Thoracic aorta (tissue), 2 donors: ENCODE measurements around the gene CRIP2. TPM values are rescaled to one million over a fixed set of nuclear protein-coding genes. Genes with fewer than 3 reads are reported as not detected.

Source experiments
- ATAC-seq: fragments of 150-250 bp; one replicate; pipeline ENCODE4 v1.8.0; 2017; ENCODE audit warnings: low read depth; ENCODE audit not compliant: insufficient number of reproducible peaks, low FRiP score
- DNase-seq: peaks from one replicate; pipeline ENCODE4 v3.0.0-alpha.2; 2020; ENCODE audit warnings: low spot score
- H3K27ac ChIP-seq, 2 donors: fragments of 200-600 bp; sonication (generic); 1 replicate in 1 of 2; 2 replicates in 1 of 2; pipeline ENCODE4 v1.5.1; 2016; ENCODE audit warnings: mild to moderate bottlenecking in 2 of 2, moderate library complexity in 2 of 2
- H3K27me3 ChIP-seq: fragments of 200-600 bp; sonication (generic); replicated peaks from 2 replicates; pipeline ENCODE4 v1.6.0; 2016; ENCODE audit warnings: mild to moderate bottlenecking; ENCODE audit not compliant: insufficient read depth
- H3K36me3 ChIP-seq: fragments of 200-600 bp; sonication (generic); one replicate; pipeline ENCODE4 v1.5.1; 2016
- H3K4me1 ChIP-seq, 2 donors: fragments of 200-600 bp; sonication (generic); 1 replicate in 1 of 2; 2 replicates in 1 of 2; pipeline versions ENCODE4 v1.5.1 to v1.6.0; 2016; ENCODE audit warnings: low read depth in 2 of 2, mild to moderate bottlenecking in 1 of 2; ENCODE audit not compliant: control insufficient read depth in 1 of 2
- H3K4me3 ChIP-seq: fragments of 200-600 bp; sonication (generic); 2 replicates; pipeline ENCODE4 v1.5.1; 2016; ENCODE audit warnings: mild to moderate bottlenecking
- H3K9me3 ChIP-seq: fragments of 200-600 bp; sonication (generic); 2 replicates; pipeline ENCODE4 v1.5.1; 2016
- total RNA-seq, 2 donors: library from RNA; depleted of rRNA; stranded (reverse); fragments of >200 nt; gene quantifications; one replicate each; pipeline versions ENCODE4 v1.1.0 to v1.2.3, GENCODE V29; 2016
- TF ChIP-seq, protein P1 (sequence below): fragments of 200-600 bp; sonication (generic); IDR thresholded peaks from one replicate; pipeline ENCODE4 v1.5.1; 2019; ENCODE audit warnings: antibody characterized with exemption

CRIP2 gene
- total RNA-seq, 2 donors from 2014 or later = 307 to 748 TPM

DNA sequence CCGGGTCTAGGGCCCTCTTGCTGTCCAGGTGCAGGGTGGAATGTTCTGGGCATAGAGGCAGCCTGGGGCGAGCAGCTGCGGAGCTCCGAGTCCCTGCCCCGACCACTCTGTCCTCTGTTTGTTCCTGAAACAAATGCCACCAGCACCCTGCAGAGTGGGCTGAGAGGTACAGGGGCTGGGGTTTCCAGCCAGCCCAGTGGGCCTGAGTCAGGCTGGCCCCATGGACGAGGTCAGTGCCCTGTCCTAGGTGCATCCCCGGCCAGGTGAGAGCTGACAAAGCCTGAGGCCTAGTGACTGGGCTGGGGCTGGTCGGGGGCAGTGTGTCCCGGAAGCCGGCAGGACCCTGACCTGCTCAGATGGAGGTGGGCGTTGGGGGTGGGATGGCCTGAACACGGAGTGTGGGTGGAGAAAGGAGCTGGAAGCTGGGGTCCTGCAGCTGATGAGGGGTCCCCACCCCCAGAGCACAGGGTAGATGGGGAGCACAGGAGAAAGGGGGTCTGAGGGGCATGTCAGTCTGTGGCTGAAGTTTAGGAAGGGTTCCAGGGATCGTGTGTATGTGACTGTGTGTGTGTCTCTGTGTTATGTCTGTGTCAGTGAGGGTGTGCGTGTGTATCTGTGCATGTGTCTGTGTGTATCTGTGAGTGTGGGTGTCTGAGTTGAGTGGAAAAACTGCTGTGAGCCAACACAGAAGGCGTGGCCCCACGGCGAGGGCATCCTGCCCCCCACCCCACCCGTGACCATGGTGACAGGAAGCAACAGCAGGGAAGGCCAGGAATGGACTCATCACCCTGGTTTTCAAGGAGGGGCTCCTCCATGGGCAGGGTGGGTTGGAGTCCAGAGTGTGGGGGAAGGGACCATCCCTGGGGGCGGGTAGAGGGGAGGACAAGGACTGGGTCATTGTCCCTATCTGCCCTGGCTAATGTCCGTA is 9.7 kb downstream of the CRIP2 start:
- TF ChIP-seq, protein P1, sequence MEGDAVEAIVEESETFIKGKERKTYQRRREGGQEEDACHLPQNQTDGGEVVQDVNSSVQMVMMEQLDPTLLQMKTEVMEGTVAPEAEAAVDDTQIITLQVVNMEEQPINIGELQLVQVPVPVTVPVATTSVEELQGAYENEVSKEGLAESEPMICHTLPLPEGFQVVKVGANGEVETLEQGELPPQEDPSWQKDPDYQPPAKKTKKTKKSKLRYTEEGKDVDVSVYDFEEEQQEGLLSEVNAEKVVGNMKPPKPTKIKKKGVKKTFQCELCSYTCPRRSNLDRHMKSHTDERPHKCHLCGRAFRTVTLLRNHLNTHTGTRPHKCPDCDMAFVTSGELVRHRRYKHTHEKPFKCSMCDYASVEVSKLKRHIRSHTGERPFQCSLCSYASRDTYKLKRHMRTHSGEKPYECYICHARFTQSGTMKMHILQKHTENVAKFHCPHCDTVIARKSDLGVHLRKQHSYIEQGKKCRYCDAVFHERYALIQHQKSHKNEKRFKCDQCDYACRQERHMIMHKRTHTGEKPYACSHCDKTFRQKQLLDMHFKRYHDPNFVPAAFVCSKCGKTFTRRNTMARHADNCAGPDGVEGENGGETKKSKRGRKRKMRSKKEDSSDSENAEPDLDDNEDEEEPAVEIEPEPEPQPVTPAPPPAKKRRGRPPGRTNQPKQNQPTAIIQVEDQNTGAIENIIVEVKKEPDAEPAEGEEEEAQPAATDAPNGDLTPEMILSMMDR = no peak
- Histone ChIP-seq H3K4me3 (no peak overlapping the region), H3K9me3 (no peaks in the 10 kb centered on the region), H3K36me3 (peaks cover 5% of the 10 kb centered on the region), H3K27ac (peak overlapping the region; percentile 97 to 100), H3K27me3 (no peaks in the 10 kb centered on the region), H3K4me1 (peaks cover 40 to 92% of the 10 kb centered on the region in 2 donors)
- DNase-seq = no peak
- no peak for ATAC-seq

DNA sequence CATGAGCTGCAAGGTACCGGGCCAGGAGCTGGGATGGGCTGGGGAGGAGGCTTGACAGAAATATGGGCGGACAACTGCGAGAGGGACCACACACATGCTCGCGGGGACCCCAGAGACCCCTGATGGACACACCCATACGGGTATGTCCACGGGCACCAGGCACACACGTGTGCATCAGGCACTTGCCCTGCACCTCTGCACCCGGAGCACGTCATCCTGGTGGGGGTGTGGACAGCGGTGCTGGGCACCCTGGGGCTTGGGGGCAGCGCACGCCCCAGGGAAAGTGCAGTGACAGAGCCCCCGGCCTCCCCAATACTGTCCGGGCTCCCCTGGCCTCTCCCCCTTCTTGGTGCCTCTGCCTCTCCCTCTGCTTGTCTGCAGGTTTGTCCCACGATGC is 10.4 kb downstream of the CRIP2 start:
- TF ChIP-seq, protein P1 = no peak
- Histone ChIP-seq H3K9me3 (no peaks in the 10 kb centered on the region), H3K4me1 (peaks cover 42 to 97% of the 10 kb centered on the region in 2 donors), H3K36me3 (no peaks in the 10 kb centered on the region), H3K27ac (peak overlapping the region in 1 of 2 donors; percentile 100), H3K27me3 (no peaks in the 10 kb centered on the region), H3K4me3 (no peak overlapping the region)
- no peak for DNase-seq
- ATAC-seq = no peak

DNA sequence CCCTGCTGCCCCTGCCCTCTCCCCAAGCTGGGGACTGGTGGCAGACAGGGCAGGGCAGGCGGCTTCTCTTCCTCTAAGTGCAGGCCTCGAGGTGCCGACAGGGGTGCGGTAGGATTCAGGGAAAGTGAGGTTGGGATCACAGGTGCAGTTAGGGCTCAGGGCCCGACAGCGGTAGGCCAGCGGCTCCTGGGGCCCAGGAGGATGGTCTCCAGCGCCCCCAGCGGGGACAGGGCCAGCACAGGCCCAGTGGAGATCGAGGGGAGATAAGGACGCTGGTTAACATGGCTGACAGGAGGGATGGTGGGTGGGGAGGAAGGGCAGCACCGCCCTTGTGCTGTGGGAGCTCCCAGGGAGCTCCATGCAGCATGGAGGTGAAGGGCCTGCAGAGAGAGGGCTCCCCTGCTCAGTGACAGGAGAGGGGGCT is 11.1 kb downstream of the CRIP2 start:
- H3K4me1 ChIP-seq = peaks cover 42 to 92% of the 10 kb centered on the region in 2 donors
- ATAC-seq = no peak
- TF ChIP-seq, protein P1 = no peak

DNA sequence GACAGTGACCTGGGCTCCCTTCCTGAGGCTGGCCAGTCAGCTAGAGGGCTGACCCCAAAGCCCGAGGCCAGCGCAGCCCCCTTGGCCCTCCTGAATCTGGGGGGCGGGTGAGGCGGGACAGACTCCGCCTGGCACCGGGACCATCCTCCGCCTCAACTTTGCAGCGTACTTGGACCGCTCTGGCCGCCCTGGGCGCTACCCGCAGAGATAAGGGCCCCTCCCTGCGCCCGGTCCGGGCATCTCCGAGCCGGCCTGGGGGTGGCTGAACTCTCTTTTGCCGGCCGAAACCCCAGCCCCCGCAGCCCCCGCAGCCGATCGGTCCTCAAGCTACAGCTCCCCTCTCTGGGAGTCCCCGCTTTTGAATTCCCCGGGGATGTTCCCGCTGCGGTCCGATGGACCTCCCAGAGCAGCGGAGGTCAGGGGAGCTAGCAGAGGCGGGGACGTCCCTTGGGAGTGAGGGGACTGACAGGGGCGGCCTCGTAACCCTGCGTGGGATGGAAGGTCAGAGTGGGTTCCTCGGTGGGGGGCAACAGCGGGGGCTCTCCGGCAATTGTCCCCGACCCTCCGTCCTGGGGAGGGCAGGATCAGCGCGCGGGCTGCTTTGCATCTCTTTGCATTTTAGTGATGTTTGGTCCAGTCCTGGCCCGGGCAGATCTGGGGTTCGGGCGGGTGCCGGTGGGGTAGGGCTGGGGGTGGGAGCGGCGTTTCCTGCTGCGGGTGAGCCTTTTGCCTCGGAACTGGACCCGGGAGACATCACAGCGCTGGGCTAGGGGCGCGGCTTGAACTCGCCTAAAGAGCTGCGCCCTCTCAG is 11.7 kb downstream of the CRIP2 start, which contains the start of gene CRIP1:
Gene CRIP1 (plus strand): TSS at position 724 of the 811 bp plus-strand sequence. CDS start 374 bp downstream, outside the sequence.
- Histone ChIP-seq H3K9me3 (no peaks in the 10 kb centered on the region), H3K27me3 (no peaks in the 10 kb centered on the region), H3K4me3 (peak within 1 kb of the TSS; percentile 82), H3K36me3 (no peaks in the 10 kb centered on the region), H3K27ac (peak within 1 kb of the TSS; percentile 74 to 100), H3K4me1 (peaks cover 38 to 86% of the 10 kb centered on the region in 2 donors)
- ATAC-seq = no peak
- TF ChIP-seq, protein P1 = no peak
- no peak for DNase-seq

More for the DNA sequence above, 11.1 kb downstream of the CRIP2 start:
- no peak for DNase-seq
- Histone ChIP-seq H3K27ac (peak overlapping the region; percentile 74 to 100), H3K4me3 (no peak overlapping the region), H3K36me3 (no peaks in the 10 kb centered on the region), H3K27me3 (no peaks in the 10 kb centered on the region), H3K9me3 (no peaks in the 10 kb centered on the region)
